H9 (cell line): ENCODE data around the gene CYB5R3. TPM values are rescaled to one million over a fixed set of nuclear protein-coding genes. Genes with fewer than 3 reads are reported as not detected.

Experiments used
- DNase-seq: peaks from one replicate; pipeline ENCODE4 v3.0.0-alpha.2; 2017
- H2AFZ ChIP-seq: one replicate; pipeline ENCODE4 v1.6.1; 2013; ENCODE audit warnings: mild to moderate bottlenecking, low read length, control low read depth, moderate library complexity
- H2AK5ac ChIP-seq: 2 replicates; pipeline ENCODE4 v1.6.1; 2013; ENCODE audit warnings: low read length, control low read depth, mixed read lengths; ENCODE audit not compliant: insufficient read length
- H2BK120ac ChIP-seq: one replicate; pipeline ENCODE4 v1.6.1; 2013; ENCODE audit warnings: low read depth, mild to moderate bottlenecking, low read length, control low read depth, inconsistent platforms; ENCODE audit not compliant: poor library complexity, severe bottlenecking
- H2BK12ac ChIP-seq: 2 replicates; pipeline ENCODE4 v1.6.1; 2013; ENCODE audit warnings: low read length, control low read depth, mixed read lengths, low read depth; ENCODE audit not compliant: insufficient read length
- H2BK15ac ChIP-seq: 2 replicates; pipeline ENCODE4 v1.6.1; 2013; ENCODE audit warnings: low read depth, low read length, control low read depth
- H2BK20ac ChIP-seq: one replicate; pipeline ENCODE4 v1.6.1; 2013; ENCODE audit warnings: low read depth, mild to moderate bottlenecking, low read length, control low read depth, inconsistent platforms; ENCODE audit not compliant: poor library complexity, severe bottlenecking
- H2BK5ac ChIP-seq: 2 replicates; pipeline ENCODE4 v1.6.1; 2013; ENCODE audit warnings: low read length, control low read depth, mixed read lengths; ENCODE audit not compliant: insufficient read length
- H3K14ac ChIP-seq: 2 replicates; pipeline ENCODE4 v1.6.1; 2013; ENCODE audit warnings: low read length, control low read depth; ENCODE audit not compliant: insufficient read depth
- H3K18ac ChIP-seq: 2 replicates; pipeline ENCODE4 v1.6.1; 2013; ENCODE audit warnings: low read depth, mild to moderate bottlenecking, mixed read lengths, low read length, control low read depth; ENCODE audit not compliant: insufficient read length
- H3K23ac ChIP-seq: 2 replicates; pipeline ENCODE4 v1.6.1; 2013; ENCODE audit warnings: low read length, control low read depth, mixed read lengths, low read depth; ENCODE audit not compliant: insufficient read length
- H3K23me2 ChIP-seq: 2 replicates; pipeline ENCODE4 v1.6.1; 2013; ENCODE audit warnings: low read depth, mild to moderate bottlenecking, mixed read lengths, low read length, control low read depth; ENCODE audit not compliant: insufficient read length, poor library complexity, severe bottlenecking
- H3K27ac ChIP-seq: 2 replicates; pipeline ENCODE4 v1.5.1; 2013; ENCODE audit warnings: low read length, control low read depth, mixed read lengths, low read depth; ENCODE audit not compliant: insufficient read length
- H3K27me3 ChIP-seq: 2 replicates; pipeline ENCODE4 v1.6.1; 2013; ENCODE audit warnings: low read length, control low read depth, inconsistent platforms; ENCODE audit not compliant: insufficient read depth
- H3K4ac ChIP-seq: 2 replicates; pipeline ENCODE4 v1.6.1; 2013; ENCODE audit warnings: low read depth, mild to moderate bottlenecking, control low read depth, inconsistent platforms, low read length, moderate library complexity
- H3K4me1 ChIP-seq: 2 replicates; pipeline ENCODE4 v1.6.1; 2013; ENCODE audit warnings: low read length, control low read depth, inconsistent platforms; ENCODE audit not compliant: insufficient read depth
- H3K4me2 ChIP-seq: 2 replicates; pipeline ENCODE4 v1.6.1; 2013; ENCODE audit warnings: low read length, control low read depth, mixed read lengths; ENCODE audit not compliant: insufficient read length, insufficient read depth
- H3K56ac ChIP-seq: 2 replicates; pipeline ENCODE4 v1.6.1; 2013; ENCODE audit warnings: low read depth, mild to moderate bottlenecking, mixed read lengths, low read length, control low read depth; ENCODE audit not compliant: insufficient read length
- H3K79me1 ChIP-seq: 2 replicates; pipeline ENCODE4 v1.6.1; 2013; ENCODE audit warnings: low read depth, mild to moderate bottlenecking, moderate library complexity, low read length, control low read depth, inconsistent platforms; ENCODE audit not compliant: insufficient read depth, poor library complexity, severe bottlenecking
- H3K79me2 ChIP-seq: 2 replicates; pipeline ENCODE4 v1.6.1; 2013; ENCODE audit warnings: low read length, control low read depth, inconsistent platforms; ENCODE audit not compliant: insufficient read depth
- H3K9ac ChIP-seq: 2 replicates; pipeline ENCODE4 v1.6.1; 2013; ENCODE audit warnings: low read length, control low read depth, mixed read lengths; ENCODE audit not compliant: insufficient read length; ENCODE audit errors: extremely low read depth
- H3K9me3 ChIP-seq: one replicate; pipeline ENCODE4 v1.6.1; 2013; ENCODE audit warnings: low read depth, low read length, inconsistent platforms; ENCODE audit not compliant: control insufficient read depth
- H3T11ph ChIP-seq: one replicate; pipeline ENCODE4 v1.6.1; 2013; ENCODE audit warnings: mild to moderate bottlenecking, low read length, control low read depth, inconsistent platforms
- H4K20me1 ChIP-seq: one replicate; pipeline ENCODE4 v1.6.1; 2013; ENCODE audit not compliant: control insufficient read depth, insufficient read length, insufficient read depth
- H4K5ac ChIP-seq: 2 replicates; pipeline ENCODE4 v1.6.1; 2013; ENCODE audit warnings: low read depth, mild to moderate bottlenecking, mixed read lengths, low read length, control low read depth; ENCODE audit not compliant: insufficient read length
- H4K8ac ChIP-seq: replicated peaks from 2 replicates; pipeline ENCODE4 v1.6.1; 2013; ENCODE audit warnings: low read length, control low read depth, mixed read lengths, low read depth; ENCODE audit not compliant: insufficient read length
- H4K91ac ChIP-seq: 2 replicates; pipeline ENCODE4 v1.6.1; 2013; ENCODE audit warnings: low read depth, mild to moderate bottlenecking, moderate library complexity, mixed read lengths, low read length, control low read depth; ENCODE audit not compliant: insufficient read length
- H3K27ac Mint-ChIP-seq, 3 experiments: 2 replicates in 2 of 3; 3 replicates in 1 of 3; pipeline ENCODE4 v1.8.0; 2020 to 2021; ENCODE audit warnings: mixed read lengths in 3 of 3, mild to moderate bottlenecking in 1 of 3, moderate library complexity in 1 of 3
- H3K27me3 Mint-ChIP-seq: 2 replicates; pipeline ENCODE4 v1.8.0; 2021; ENCODE audit warnings: low read depth, mild to moderate bottlenecking, moderate library complexity, mixed read lengths
- H3K36me3 Mint-ChIP-seq, 3 experiments: 2 replicates in 2 of 3; 3 replicates in 1 of 3; pipeline ENCODE4 v1.8.0; 2020 to 2021; ENCODE audit warnings: low read depth in 3 of 3, mixed read lengths in 3 of 3; ENCODE audit not compliant: insufficient read depth in 1 of 3
- H3K4me1 Mint-ChIP-seq, 2 experiments: 2 replicates each; pipeline ENCODE4 v1.8.0; 2020; ENCODE audit warnings: mixed read lengths in 2 of 2
- H3K4me3 Mint-ChIP-seq, 2 experiments: 2 replicates in 1 of 2; 3 replicates in 1 of 2; pipeline ENCODE4 v1.8.0; 2020 to 2021; ENCODE audit warnings: mild to moderate bottlenecking in 2 of 2, mixed read lengths in 2 of 2, moderate library complexity in 1 of 2
- H3K9me3 Mint-ChIP-seq, 2 experiments: 2 replicates in 1 of 2; 3 replicates in 1 of 2; pipeline ENCODE4 v1.8.0; 2020; ENCODE audit warnings: mild to moderate bottlenecking in 2 of 2, mixed read lengths in 2 of 2, moderate library complexity in 1 of 2
- CTCF ChIP-seq: fragments of 200-600 bp; sonication (generic); conservative IDR thresholded peaks from 3 replicates; pipeline ENCODE4 v1.8.0; 2021; ENCODE audit warnings: antibody characterized with exemption, mild to moderate bottlenecking
- WGBS: extraction: QIAGEN DNeasy Blood & Tissue Kit; methylation state at CpG from one replicate; pipeline ENCODE4 v1.1.7; 2013; ENCODE audit warnings: missing lambda C conversion rate, low lambda C conversion rate, mixed read lengths; ENCODE audit not compliant: insufficient read length; ENCODE audit errors: extremely low coverage; 5-methylcytosine and 5-hydroxymethylcytosine counted together
- total RNA-seq: library from RNA; stranded (reverse); gene quantifications from 2 replicates; pipeline ENCODE4 v1.2.1, GENCODE V29; 2021

Gene CYB5R3
- total RNA-seq, 1 experiment from 2014 or later: 97.4 TPM

GRCh38 chr22:42696331-42696967 is 47.3 kb upstream of the CYB5R3 start:
- no peak for TF ChIP-seq CTCF
- no peaks in the 10 kb centered on the region for H3K9me3 Mint-ChIP-seq
- H4K20me1 ChIP-seq: no peaks in the 10 kb centered on the region
- DNase-seq: no peak
- H3K4me3 Mint-ChIP-seq: no peak overlapping the region; a peak in 1 of 5 replicates
- no peaks in the 10 kb centered on the region for H3K27me3 Mint-ChIP-seq
- no peaks in the 10 kb centered on the region for H3K9me3 ChIP-seq
- H3K56ac ChIP-seq: no peak overlapping the region
- H3T11ph ChIP-seq: no peak overlapping the region
- no CpG with 5 or more reads among the region's 10 CpGs for WGBS
- no peak overlapping the region for H2AFZ ChIP-seq
- no peaks in the 10 kb centered on the region for H3K79me1 ChIP-seq
- H3K4ac ChIP-seq: no peak overlapping the region
- H3K4me2 ChIP-seq: no peak overlapping the region
- no peak overlapping the region for H2BK5ac ChIP-seq
- no peak overlapping the region for H4K5ac ChIP-seq
- no peak overlapping the region for H3K27ac ChIP-seq
- no peak overlapping the region for H3K18ac ChIP-seq
- no peaks in the 10 kb centered on the region for H3K79me2 ChIP-seq
- no peak overlapping the region for H4K91ac ChIP-seq
- H3K27me3 ChIP-seq: no peaks in the 10 kb centered on the region; the same call in 1 of the 2 replicates
- H2AK5ac ChIP-seq: no peak overlapping the region
- no peak overlapping the region for H3K14ac ChIP-seq
- H3K4me1 Mint-ChIP-seq: peaks cover 21 to 29% of the 10 kb centered on the region in 2 experiments
- no peak overlapping the region for H2BK12ac ChIP-seq
- H3K9ac ChIP-seq: no peak overlapping the region
- peaks cover 2% of the 10 kb centered on the region; the same call in 1 of the 2 replicates for H3K4me1 ChIP-seq
- H2BK120ac ChIP-seq: no peak overlapping the region
- no peak overlapping the region for H2BK15ac ChIP-seq
- no peak overlapping the region for H3K23ac ChIP-seq
- no peaks in the 10 kb centered on the region for H3K36me3 Mint-ChIP-seq
- no peak overlapping the region for H4K8ac ChIP-seq
- H2BK20ac ChIP-seq: no peak overlapping the region
- H3K23me2 ChIP-seq: no peaks in the 10 kb centered on the region
- no peak overlapping the region for H3K27ac Mint-ChIP-seq
